ENCODE measurements around the gene CEACAM21.

Gene CEACAM21

DNA sequence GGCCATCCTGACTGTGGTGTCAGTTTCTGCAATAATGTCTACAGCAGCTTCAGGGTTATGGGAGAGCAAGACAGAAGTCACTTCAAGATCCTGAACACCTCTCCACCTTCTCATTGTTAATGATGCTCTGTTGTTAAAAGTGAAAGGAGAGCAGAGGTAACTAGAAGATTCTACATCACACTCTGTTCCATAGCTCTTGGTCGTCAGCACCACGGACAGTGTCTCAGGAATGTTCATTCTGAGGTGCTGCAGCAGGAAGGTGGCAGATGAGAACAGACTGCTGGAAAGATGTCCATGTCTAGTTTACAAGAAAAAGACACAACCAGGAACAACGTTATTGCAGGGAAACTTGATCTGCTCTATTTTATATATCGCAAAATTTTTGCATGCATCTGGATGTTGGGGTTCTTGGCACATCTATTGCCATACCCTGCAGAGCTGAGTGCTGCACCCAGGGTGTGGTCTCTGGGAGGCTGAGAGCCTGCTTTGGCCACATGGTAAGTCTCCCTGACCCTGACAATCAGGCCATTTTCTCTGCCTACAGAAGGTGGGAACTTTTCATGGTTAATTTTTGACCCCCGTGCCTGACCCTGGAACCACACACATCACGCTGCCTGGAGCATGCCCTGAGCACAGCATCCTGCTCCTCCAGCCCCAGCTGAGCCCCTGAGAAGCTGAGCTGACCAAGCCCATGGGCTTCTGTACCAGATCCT is 12.7 kb downstream of the CEACAM21 start:
- no peak for FAIRE-seq
- TF ChIP-seq POLR2AphosphoS5 (IDR thresholded peaks at IDR 0.05; ENCODE audit: low read depth, low read length) (no peak), TAF1 (IDR thresholded peaks at IDR 0.05; ENCODE audit: borderline replicate concordance, low read depth, low read length) (no peak), POLR2A (IDR thresholded peaks at IDR 0.05; ENCODE audit: low read depth, low read length) (no peak)
- no peak for DNase-seq (ENCODE audit: insufficient read length)

DNA sequence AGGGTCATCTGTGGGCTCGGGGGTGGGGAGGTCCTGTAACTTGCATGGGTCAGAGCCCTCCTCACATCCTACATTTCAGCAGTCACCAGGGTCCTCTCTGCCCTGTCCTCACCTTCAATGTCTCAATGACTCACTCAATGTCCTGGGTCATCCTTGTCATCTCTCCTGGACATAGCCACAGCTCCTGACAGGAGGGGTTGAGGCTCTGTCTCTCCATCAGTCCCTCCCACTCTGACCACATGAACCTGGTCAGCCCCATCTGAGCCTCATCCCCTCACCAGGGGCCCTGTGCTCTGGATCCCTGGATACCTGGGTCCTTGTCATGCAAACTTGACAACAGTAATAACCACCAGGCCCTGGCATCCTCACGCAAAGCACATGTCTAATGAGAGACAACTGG is 13.4 kb downstream of the CEACAM21 start:
- DNase-seq (ENCODE audit: insufficient read length) (no peak), FAIRE-seq (no peak)
- TF ChIP-seq TAF1 (IDR thresholded peaks at IDR 0.05; ENCODE audit: borderline replicate concordance, low read depth, low read length) (no peak), POLR2A (IDR thresholded peaks at IDR 0.05; ENCODE audit: low read depth, low read length) (no peak), POLR2AphosphoS5 (IDR thresholded peaks at IDR 0.05; ENCODE audit: low read depth, low read length) (no peak)

DNA sequence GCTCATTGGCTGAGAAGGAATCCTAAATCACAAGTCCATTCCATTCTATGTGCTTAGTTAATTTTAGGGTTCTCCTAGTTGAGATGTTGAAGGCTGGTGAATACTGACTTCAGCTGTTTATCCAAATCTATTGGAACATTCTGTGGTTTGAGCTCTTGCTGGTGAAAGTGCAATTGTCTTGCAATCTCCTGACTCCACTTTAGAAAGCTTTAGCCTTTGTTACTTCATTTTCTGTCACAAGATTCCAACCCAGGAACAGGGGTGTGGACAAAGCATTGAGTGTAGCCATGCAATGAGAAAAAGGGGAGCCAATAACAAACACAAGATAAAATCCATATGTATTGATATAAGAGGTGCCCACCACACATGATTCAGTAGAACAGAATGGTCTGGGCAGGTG is 15.0 kb downstream of the CEACAM21 start:
- FAIRE-seq (no peak), DNase-seq (ENCODE audit: insufficient read length) (no peak)

DNA sequence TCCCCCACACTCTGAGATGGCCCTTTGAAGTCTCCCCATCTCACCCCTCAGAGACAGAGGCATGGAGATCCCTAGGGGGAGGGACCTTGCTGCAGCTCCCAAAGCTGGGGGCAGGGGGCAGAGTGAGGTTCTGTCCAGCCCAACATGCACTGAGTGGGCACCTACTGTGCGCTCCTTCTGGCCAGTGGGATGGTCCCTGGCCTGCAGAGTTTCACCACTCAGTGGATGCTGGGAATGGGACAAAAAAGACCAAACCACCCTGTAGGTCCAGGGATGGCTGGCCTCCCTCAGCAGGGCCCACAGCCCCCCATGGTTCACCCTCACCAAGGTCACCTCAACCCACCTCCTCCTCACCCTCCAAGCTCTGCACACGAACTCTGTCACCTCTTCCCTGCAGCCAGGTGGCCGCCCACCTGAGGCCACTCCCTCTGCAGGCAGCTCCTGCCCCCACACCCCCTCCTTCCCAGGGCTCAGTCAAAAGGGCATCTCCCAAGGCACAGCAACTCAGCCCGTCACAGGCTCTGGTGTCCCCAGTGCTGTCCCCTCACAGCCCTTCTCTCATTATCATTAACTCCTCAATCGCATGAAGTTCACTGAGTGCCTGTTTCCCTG is 16.1 kb downstream of the CEACAM21 start:
- TF ChIP-seq TAF1 (IDR thresholded peaks at IDR 0.05; ENCODE audit: borderline replicate concordance, low read depth, low read length) (no peak), POLR2AphosphoS5 (IDR thresholded peaks at IDR 0.05; ENCODE audit: low read depth, low read length) (no peak), POLR2A (IDR thresholded peaks at IDR 0.05; ENCODE audit: low read depth, low read length) (no peak)
- DNase-seq (ENCODE audit: insufficient read length) (no peak), FAIRE-seq (no peak)

More for the DNA sequence above, 15.0 kb downstream of the CEACAM21 start:
- no peak for TF ChIP-seq TAF1 (IDR thresholded peaks at IDR 0.05; ENCODE audit: borderline replicate concordance, low read depth, low read length)
- no peak for TF ChIP-seq POLR2A (IDR thresholded peaks at IDR 0.05; ENCODE audit: low read depth, low read length)
- TF ChIP-seq POLR2AphosphoS5 (IDR thresholded peaks at IDR 0.05; ENCODE audit: low read depth, low read length) = no peak

DNA sequence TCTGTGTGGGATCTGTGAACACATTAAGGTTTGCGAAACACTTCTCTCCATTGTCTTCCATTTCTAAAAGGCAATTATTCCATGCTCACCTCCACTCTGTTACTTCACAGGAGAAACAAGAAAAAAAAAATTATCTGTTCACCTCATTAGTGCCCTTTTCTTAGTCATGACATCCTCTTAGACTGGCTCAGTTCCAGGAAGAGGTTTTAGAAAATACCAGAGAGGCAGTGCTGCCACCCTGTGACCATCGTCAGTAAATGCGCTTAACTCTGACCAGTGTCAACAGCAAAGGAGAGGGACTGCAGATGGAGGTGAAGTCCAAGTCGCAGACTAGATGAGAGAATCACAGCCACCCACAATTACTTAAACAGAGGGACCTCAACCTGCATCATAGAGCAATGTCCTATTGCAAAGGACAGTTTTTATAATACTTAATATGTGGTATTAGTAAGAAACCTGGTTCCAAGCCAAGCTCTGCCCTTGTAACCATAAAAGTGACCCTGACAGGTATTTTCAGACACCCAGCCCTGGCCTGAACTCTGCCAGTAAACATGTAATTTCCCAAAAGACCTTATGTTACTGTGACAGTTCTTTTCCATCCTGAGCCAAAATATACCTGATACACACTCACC is 19.4 kb downstream of the CEACAM21 start:
- TF ChIP-seq POLR2AphosphoS5 (IDR thresholded peaks at IDR 0.05; ENCODE audit: low read depth, low read length) = no peak
- no peak for TF ChIP-seq POLR2A (IDR thresholded peaks at IDR 0.05; ENCODE audit: low read depth, low read length)
- TF ChIP-seq TAF1 (IDR thresholded peaks at IDR 0.05; ENCODE audit: borderline replicate concordance, low read depth, low read length) = no peak
- peak; percentile 41 for DNase-seq (ENCODE audit: insufficient read length)
- peak; percentile 87 for FAIRE-seq

DNA sequence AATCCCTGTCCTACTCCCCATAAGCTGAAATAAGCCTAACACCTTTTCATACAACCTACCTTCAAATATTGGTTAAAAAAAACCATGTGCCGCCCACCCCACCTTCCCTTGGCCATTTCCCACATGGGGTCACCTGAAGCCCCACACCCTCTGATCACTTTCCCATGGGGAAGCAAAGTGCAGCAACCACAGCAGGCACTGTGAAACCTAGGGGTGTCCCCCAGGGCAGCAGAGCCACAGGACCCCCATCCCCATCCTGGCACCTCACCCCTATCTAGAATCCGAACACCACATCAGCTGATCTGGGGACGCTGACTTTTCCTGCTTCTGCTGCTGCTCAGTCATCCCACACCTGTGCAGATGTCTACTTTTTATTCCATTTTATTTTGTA is 19.9 kb downstream of the CEACAM21 start:
- TF ChIP-seq TAF1 (IDR thresholded peaks at IDR 0.05; ENCODE audit: borderline replicate concordance, low read depth, low read length) (no peak), POLR2AphosphoS5 (IDR thresholded peaks at IDR 0.05; ENCODE audit: low read depth, low read length) (no peak), POLR2A (IDR thresholded peaks at IDR 0.05; ENCODE audit: low read depth, low read length) (no peak)
- FAIRE-seq (no peak), DNase-seq (ENCODE audit: insufficient read length) (no peak)

DNA sequence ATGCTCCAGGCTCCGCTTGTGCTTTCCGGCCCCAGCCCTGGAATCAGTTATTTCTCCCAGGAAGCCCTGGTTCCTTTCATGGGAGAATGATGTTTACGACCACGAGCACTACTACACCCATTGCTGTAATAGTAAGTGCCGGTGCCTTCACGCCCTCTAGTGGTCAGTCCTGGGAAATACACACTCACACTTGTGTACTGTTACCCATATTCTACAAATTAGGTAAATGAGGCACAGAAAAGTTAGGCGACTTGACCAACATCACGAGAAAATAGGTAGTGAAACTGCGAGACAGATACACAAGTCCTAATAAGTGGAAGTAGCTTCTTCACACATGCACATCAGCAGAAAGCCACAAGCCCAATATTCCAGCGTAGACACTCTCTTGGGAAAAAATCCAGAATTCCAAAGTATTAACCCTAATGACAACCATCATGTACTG is 21.7 kb downstream of the CEACAM21 start:
- FAIRE-seq = peak; percentile 95

DNA sequence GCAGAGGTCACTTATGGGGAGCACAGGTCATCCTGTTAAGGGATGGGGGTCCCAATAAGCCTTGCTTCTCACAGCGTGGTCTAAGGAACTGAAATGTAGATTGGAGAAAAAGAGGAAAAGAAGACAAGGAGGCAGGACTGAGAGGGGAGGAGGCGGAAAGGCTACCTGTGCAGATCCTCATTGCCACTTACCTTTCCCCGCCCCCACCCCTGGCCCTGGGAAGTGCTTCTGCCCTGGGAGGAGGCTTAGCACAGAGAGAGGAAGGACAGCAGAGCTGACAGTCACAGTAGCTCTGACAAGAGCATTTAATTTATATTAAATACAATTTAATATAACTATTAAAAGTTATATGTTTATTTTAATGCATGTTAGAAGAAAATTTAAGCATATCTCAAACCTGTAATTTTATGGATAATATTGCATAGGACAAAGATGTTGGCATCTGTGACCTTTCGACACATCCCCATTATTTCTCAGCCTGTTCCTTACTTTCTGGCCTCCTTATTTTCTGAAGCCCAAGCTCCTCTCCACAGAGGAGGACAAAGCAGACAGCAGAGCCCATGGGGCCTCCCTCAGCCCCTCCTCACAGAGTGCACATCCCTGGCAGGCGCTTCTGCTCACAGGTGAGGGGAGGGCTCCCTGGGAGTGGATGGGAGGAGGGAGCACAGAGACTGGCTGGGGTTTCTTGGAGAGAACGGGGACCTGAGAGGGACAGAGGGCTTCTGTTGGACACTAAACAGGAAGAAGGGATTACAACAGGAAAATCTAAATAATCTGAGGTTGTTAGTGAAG is 23.4 kb downstream of the CEACAM21 start:
- FAIRE-seq (no peak), DNase-seq (ENCODE audit: insufficient read length) (no peak)
- TF ChIP-seq POLR2AphosphoS5 (IDR thresholded peaks at IDR 0.05; ENCODE audit: low read depth, low read length) = no peak
- TF ChIP-seq TAF1 (IDR thresholded peaks at IDR 0.05; ENCODE audit: borderline replicate concordance, low read depth, low read length) = no peak
- no peak for TF ChIP-seq POLR2A (IDR thresholded peaks at IDR 0.05; ENCODE audit: low read depth, low read length)

More for the DNA sequence above, 21.7 kb downstream of the CEACAM21 start:
- no peak for TF ChIP-seq TAF1 (IDR thresholded peaks at IDR 0.05; ENCODE audit: borderline replicate concordance, low read depth, low read length)
- TF ChIP-seq POLR2AphosphoS5 (IDR thresholded peaks at IDR 0.05; ENCODE audit: low read depth, low read length) = no peak
- TF ChIP-seq POLR2A (IDR thresholded peaks at IDR 0.05; ENCODE audit: low read depth, low read length) = no peak
- DNase-seq (ENCODE audit: insufficient read length) = peak; percentile 46

DNA sequence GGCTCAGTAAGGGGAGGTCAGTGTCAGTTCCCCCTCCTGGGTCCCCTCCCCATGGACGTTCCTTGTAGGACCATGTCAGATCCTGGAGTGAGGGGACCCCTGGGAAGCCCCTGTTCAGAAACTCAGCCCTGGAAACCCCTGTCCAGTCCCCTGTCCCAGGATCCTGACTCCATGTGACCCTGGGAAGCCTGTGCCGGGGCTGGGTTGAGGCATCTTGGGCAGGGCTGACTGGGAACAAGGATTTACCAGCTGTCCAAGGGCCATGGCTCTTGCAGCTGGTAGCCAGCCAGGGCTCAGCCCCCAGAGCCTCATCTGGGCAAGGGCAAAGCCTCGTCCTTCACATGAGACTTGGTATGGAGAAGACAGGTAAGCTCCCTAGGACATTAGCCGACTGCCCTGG is 25.8 kb downstream of the CEACAM21 start:
- FAIRE-seq (no peak), DNase-seq (ENCODE audit: insufficient read length) (no peak)
- TF ChIP-seq POLR2AphosphoS5 (IDR thresholded peaks at IDR 0.05; ENCODE audit: low read depth, low read length) (no peak), POLR2A (IDR thresholded peaks at IDR 0.05; ENCODE audit: low read depth, low read length) (no peak), TAF1 (IDR thresholded peaks at IDR 0.05; ENCODE audit: borderline replicate concordance, low read depth, low read length) (no peak)

DNA sequence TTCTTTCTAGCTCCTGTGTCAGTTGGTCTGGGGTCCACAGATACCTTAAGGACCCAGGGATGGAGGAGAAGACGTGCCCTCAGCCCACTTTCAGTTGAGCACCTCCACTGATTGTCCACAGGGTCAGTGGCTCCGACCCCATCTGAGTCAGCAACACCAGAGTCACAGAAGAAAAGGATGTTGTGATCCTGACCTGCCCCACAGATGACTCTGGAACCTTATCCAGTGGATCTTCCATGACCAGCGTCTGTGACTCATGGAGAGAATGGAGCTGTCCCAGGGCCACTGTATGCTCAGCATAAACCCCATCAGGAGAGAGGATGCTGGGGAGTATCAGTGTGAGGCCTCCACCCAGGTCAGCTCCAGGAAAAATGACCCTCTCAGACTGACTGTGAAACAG is 28.9 kb downstream of the CEACAM21 start:
- no peak for DNase-seq (ENCODE audit: insufficient read length)
- no peak for TF ChIP-seq TAF1 (IDR thresholded peaks at IDR 0.05; ENCODE audit: borderline replicate concordance, low read depth, low read length)
- TF ChIP-seq POLR2AphosphoS5 (IDR thresholded peaks at IDR 0.05; ENCODE audit: low read depth, low read length) = no peak
- no peak for TF ChIP-seq POLR2A (IDR thresholded peaks at IDR 0.05; ENCODE audit: low read depth, low read length)
- no peak for FAIRE-seq

DNA sequence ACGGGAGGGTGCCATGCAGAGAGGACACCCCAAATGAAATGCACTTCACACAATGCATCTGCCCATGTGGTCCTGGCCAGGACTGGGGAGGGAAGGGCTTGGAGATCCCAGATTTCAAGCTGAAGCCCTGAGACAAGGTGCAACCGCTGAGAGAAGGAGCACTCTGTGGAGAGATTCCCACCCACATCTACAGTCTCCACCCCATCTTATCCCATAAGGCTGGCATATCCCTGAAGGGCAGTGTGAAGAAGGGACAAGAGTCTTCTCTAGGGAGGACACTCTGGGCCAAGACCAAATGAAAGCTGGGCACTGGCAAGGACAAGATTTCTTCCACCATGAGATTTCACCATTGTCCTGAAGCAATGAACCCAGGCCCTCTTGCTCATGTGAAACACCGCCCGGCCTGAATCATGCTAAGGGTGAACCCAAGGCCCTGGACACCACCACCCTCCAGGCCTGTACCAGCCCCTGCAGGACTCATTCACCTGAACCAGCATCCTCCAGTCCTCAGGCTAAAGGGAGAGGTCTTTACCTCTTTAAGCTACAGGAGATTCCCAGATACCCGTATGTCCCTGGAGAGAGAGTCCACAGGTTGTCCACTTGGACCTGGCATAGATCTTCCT is 30.4 kb downstream of the CEACAM21 start:
- TF ChIP-seq POLR2AphosphoS5 (IDR thresholded peaks at IDR 0.05; ENCODE audit: low read depth, low read length) (no peak), POLR2A (IDR thresholded peaks at IDR 0.05; ENCODE audit: low read depth, low read length) (no peak), TAF1 (IDR thresholded peaks at IDR 0.05; ENCODE audit: borderline replicate concordance, low read depth, low read length) (no peak)
- FAIRE-seq (no peak), DNase-seq (ENCODE audit: insufficient read length) (no peak)

Data from GM12892 (cell line).